Measurements from ENCODE around the gene SERPINA3. TPM values are rescaled to one million over a fixed set of nuclear protein-coding genes. Genes with fewer than 3 reads are reported as not detected.

Gene SERPINA3
- total RNA-seq, 1 donor from 2014 or later: not detected

DNA sequence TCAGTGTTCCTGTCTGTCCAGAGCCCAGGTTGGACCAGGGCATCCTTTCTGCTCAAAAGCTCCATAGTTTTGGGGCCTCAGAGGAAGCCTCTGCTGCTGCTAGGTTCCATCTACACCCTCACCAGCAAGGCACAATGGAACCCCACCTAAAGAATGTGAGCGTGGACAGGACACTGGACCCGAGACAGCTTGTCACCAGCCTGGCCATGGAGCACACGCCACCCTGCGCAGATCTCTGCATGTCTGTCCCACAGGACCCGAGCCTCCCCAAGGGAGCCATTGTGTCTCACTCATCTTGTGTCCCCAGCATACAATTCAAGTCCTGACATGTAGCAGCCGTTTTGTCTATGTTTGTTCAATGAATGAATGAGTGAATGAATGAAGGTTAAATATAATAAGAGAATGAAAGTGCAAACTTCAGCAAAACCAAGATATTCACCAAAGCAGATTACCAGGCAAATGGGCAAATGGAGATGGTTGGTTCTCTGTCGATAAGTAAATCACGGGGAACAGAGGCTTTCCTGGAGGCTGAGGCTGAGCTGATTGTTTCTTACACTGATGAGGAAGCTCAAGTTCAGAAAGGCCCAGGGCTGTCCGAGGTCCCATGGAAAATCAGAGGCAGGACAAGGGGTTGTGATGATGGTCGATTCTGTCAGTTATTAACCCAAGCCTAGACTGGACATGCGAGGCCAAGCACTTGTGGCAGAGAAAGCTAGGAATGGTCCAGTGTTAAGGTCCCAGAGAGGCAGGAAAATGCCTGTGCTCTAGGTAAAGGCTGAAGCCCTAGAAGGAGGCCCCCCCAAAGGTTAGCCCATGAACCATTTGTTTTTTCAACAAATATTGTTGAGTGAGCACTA lies 27.0 kb downstream of the SERPINA3 start:
- H3K27me3 ChIP-seq (ENCODE audit: control insufficient read depth in 3 of 3, insufficient read depth in 3 of 3, low read length in 3 of 3): no peaks in the 10 kb centered on the region
- no peaks in the 10 kb centered on the region for H3K36me3 ChIP-seq (ENCODE audit: control insufficient read depth in 3 of 3, insufficient read depth in 3 of 3, low read length in 3 of 3)
- H3K9ac ChIP-seq (ENCODE audit: low read depth in 1 of 3, low read length in 3 of 3): no peak overlapping the region
- H3K9me3 ChIP-seq (ENCODE audit: control insufficient read depth in 3 of 3, low read length in 3 of 3): no peaks in the 10 kb centered on the region
- no peaks in the 10 kb centered on the region for H3K4me1 ChIP-seq (ENCODE audit: control insufficient read depth in 3 of 3, insufficient read depth in 3 of 3, low read length in 3 of 3)
- no peak overlapping the region for H3K4me3 ChIP-seq (ENCODE audit: low read length in 3 of 3)
- no peak overlapping the region for H3K27ac ChIP-seq (ENCODE audit: low read depth, low read length)

DNA sequence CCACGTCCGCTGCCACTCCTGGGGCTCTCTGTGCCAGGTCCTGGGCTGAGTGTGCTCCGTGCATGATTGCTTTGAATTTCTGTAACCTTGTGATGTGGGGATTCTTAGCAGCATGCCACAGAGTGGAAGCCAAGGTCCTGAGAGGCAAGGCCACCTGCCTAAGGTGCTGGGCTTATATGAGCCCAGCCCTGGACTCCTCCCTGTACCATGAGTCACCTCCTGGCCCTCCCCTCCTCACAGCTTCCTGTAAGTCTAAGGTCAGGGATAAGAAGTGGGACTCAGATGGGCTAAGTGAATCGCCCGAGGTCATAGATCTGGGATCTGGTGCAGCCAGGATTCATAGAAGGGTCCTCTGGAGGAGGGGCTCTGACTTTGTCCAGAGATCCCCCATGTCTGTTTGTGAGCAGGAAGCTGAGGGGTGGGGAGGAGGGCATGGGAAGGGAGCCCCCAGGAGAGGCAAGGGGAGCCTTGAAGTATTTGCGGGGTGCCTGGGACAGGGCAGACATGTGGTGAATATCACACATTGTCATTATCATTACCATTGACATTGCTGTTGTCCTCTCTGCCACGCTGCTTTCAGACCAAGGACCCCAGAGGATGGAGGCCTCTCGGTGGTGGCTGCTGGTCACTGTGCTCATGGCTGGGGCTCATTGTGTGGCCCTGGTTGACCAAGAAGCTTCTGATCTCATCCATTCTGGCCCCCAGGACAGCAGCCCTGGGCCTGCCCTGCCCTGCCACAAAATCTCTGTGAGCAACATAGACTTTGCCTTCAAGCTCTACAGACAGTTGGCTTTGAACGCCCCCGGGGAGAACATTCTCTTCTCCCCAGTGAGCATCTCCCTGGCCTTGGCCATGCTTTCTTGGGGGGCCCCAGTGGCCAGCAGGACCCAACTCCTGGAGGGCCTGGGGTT lies 28.8 kb downstream of the SERPINA3 start:
- Histone ChIP-seq H3K4me1 (ENCODE audit: control insufficient read depth in 3 of 3, insufficient read depth in 3 of 3, low read length in 3 of 3) (no peaks in the 10 kb centered on the region), H3K36me3 (ENCODE audit: control insufficient read depth in 3 of 3, insufficient read depth in 3 of 3, low read length in 3 of 3) (no peaks in the 10 kb centered on the region), H3K27ac (ENCODE audit: low read depth, low read length) (no peak overlapping the region), H3K9me3 (ENCODE audit: control insufficient read depth in 3 of 3, low read length in 3 of 3) (no peaks in the 10 kb centered on the region), H3K27me3 (ENCODE audit: control insufficient read depth in 3 of 3, insufficient read depth in 3 of 3, low read length in 3 of 3) (peaks cover 0 to 3% (median 0%) of the 10 kb centered on the region in 3 donors), H3K9ac (ENCODE audit: low read depth in 1 of 3, low read length in 3 of 3) (no peak overlapping the region), H3K4me3 (ENCODE audit: low read length in 3 of 3) (no peak overlapping the region)

DNA sequence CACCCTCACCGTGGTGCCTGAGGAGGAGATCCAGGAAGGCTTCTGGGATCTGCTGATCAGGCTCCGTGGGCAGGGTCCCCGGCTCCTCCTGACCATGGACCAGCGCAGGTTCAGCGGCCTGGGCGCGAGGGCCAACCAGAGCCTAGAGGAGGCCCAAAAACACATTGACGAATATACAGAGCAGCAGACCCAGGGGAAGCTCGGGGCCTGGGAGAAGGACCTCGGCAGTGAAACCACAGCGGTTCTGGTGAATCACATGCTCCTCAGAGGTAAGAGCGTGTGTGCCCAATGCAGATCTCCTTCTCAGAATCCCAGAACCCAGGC lies 29.4 kb downstream of the SERPINA3 start:
- no peaks in the 10 kb centered on the region for H3K36me3 ChIP-seq (ENCODE audit: control insufficient read depth in 3 of 3, insufficient read depth in 3 of 3, low read length in 3 of 3)
- no peaks in the 10 kb centered on the region for H3K9me3 ChIP-seq (ENCODE audit: control insufficient read depth in 3 of 3, low read length in 3 of 3)
- H3K27me3 ChIP-seq (ENCODE audit: control insufficient read depth in 3 of 3, insufficient read depth in 3 of 3, low read length in 3 of 3): peaks cover 0 to 3% (median 0%) of the 10 kb centered on the region in 3 donors
- no peak overlapping the region for H3K27ac ChIP-seq (ENCODE audit: low read depth, low read length)
- H3K4me3 ChIP-seq (ENCODE audit: low read length in 3 of 3): no peak overlapping the region
- H3K4me1 ChIP-seq (ENCODE audit: control insufficient read depth in 3 of 3, insufficient read depth in 3 of 3, low read length in 3 of 3): no peaks in the 10 kb centered on the region
- no peak overlapping the region for H3K9ac ChIP-seq (ENCODE audit: low read depth in 1 of 3, low read length in 3 of 3)

DNA sequence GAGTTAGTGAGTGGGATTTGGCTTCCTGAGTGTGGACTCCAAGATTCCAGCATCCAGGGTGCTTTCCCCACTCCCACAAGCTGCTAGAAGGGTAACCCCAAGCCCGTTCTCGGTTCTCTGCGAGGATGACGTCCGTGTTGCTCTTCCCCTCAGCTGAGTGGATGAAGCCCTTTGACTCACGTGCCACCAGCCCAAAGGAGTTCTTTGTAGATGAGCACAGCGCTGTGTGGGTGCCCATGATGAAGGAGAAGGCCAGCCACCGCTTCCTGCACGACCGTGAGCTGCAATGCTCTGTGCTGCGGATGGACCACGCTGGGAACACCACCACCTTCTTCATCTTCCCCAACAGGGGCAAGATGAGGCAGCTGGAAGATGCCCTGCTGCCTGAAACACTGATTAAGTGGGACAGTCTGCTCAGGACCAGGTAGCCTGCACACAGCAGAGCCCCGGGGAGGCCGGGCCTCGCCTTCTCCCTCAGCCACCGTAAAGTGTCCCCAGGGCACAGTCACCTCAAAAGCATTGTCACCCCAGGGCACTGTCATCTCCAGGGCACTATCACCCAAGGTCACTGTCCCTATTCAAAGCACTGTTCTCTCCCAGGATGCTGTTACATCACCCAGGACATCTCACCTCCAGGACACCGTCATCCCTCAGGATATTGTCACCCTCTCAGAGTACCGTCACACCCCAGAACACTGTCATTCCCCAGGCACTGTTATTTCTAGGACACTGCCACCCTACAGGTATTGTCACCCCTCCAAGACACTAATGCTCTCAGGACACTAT lies 31.3 kb downstream of the SERPINA3 start:
- H3K27me3 ChIP-seq (ENCODE audit: control insufficient read depth in 3 of 3, insufficient read depth in 3 of 3, low read length in 3 of 3): peaks cover 0 to 3% (median 0%) of the 10 kb centered on the region in 3 donors
- no peak overlapping the region for H3K9ac ChIP-seq (ENCODE audit: low read depth in 1 of 3, low read length in 3 of 3)
- H3K4me1 ChIP-seq (ENCODE audit: control insufficient read depth in 3 of 3, insufficient read depth in 3 of 3, low read length in 3 of 3): no peaks in the 10 kb centered on the region
- no peak overlapping the region for H3K27ac ChIP-seq (ENCODE audit: low read depth, low read length)
- peaks cover 0 to 2% (median 0%) of the 10 kb centered on the region in 3 donors for H3K9me3 ChIP-seq (ENCODE audit: control insufficient read depth in 3 of 3, low read length in 3 of 3)
- no peak overlapping the region for H3K4me3 ChIP-seq (ENCODE audit: low read length in 3 of 3)
- H3K36me3 ChIP-seq (ENCODE audit: control insufficient read depth in 3 of 3, insufficient read depth in 3 of 3, low read length in 3 of 3): no peaks in the 10 kb centered on the region

DNA sequence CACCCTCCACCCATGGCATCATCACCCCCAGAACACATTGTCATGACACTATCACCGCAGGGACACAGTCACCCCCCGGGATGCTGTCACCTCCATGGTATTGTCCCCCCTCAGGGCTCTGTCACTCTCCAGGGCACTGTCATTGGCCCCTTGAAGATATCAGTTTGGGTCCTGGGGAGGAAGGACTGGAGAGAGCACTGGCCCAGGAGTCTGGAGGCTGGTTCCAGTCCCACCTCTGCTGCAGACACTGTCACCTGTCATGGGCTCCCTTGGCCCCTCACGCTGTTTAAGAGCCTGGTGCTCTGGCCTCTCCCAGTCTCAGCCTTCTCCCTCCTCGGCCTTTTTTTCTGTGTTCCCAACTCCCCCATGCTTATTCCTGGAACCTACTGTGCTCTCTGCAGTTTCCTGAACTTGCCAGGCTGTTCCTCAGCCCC lies 31.9 kb downstream of the SERPINA3 start:
- Histone ChIP-seq H3K4me3 (ENCODE audit: low read length in 3 of 3) (no peak overlapping the region), H3K27me3 (ENCODE audit: control insufficient read depth in 3 of 3, insufficient read depth in 3 of 3, low read length in 3 of 3) (peaks cover 0 to 3% (median 0%) of the 10 kb centered on the region in 3 donors), H3K4me1 (ENCODE audit: control insufficient read depth in 3 of 3, insufficient read depth in 3 of 3, low read length in 3 of 3) (no peaks in the 10 kb centered on the region), H3K9ac (ENCODE audit: low read depth in 1 of 3, low read length in 3 of 3) (no peak overlapping the region), H3K36me3 (ENCODE audit: control insufficient read depth in 3 of 3, insufficient read depth in 3 of 3, low read length in 3 of 3) (no peaks in the 10 kb centered on the region), H3K27ac (ENCODE audit: low read depth, low read length) (no peak overlapping the region), H3K9me3 (ENCODE audit: control insufficient read depth in 3 of 3, low read length in 3 of 3) (peaks cover 2 to 5% (median 3%) of the 10 kb centered on the region in 3 donors)

DNA sequence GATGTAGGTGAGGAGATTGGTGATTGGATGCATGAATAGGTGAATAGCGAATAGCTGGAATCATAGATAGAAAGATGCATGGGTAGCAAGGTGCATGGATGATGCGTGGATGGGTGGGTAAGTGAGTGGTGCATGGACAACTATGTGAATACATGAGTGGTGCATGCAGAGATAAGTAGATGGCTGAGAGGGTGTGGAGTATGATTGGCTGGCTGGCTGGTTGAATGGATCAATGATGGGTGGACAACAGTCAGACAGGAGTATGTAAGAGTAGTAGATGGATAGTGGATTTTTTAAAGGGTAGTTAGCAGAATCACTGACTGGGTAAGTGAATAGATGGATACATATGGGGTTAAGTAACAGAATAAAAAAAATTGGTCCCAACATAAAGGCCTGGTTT lies 33.9 kb downstream of the SERPINA3 start:
- H3K4me1 ChIP-seq (ENCODE audit: control insufficient read depth in 3 of 3, insufficient read depth in 3 of 3, low read length in 3 of 3): no peaks in the 10 kb centered on the region

DNA sequence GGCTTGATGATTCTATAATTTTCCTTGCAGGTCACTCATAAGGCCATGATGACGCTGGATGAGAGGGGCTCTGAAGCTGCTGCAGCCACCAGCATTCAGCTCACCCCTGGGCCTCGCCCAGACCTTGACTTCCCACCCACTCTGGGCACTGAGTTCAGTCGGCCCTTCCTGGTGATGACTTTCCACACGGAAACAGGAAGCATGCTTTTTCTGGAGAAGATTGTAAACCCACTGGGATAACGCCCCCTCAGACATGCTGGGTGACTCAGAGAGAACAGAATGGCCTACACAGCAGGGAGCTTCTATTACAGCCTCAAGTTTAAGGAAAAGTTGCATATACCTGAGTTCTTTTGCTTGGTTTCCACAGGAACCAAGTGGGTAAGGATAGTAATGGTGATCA lies 34.3 kb downstream of the SERPINA3 start:
- Histone ChIP-seq H3K4me3 (ENCODE audit: low read length in 3 of 3) (no peak overlapping the region), H3K27me3 (ENCODE audit: control insufficient read depth in 3 of 3, insufficient read depth in 3 of 3, low read length in 3 of 3) (peaks cover 0 to 9% (median 0%) of the 10 kb centered on the region in 3 donors), H3K9ac (ENCODE audit: low read depth in 1 of 3, low read length in 3 of 3) (no peak overlapping the region), H3K9me3 (ENCODE audit: control insufficient read depth in 3 of 3, low read length in 3 of 3) (peaks cover 2 to 5% (median 5%) of the 10 kb centered on the region in 3 donors), H3K36me3 (ENCODE audit: control insufficient read depth in 3 of 3, insufficient read depth in 3 of 3, low read length in 3 of 3) (no peaks in the 10 kb centered on the region), H3K27ac (ENCODE audit: low read depth, low read length) (no peak overlapping the region), H3K4me1 (ENCODE audit: control insufficient read depth in 3 of 3, insufficient read depth in 3 of 3, low read length in 3 of 3) (no peaks in the 10 kb centered on the region)

More for the DNA sequence above, 33.9 kb downstream of the SERPINA3 start:
- no peak overlapping the region for H3K9ac ChIP-seq (ENCODE audit: low read depth in 1 of 3, low read length in 3 of 3)
- H3K36me3 ChIP-seq (ENCODE audit: control insufficient read depth in 3 of 3, insufficient read depth in 3 of 3, low read length in 3 of 3): no peaks in the 10 kb centered on the region
- no peak overlapping the region for H3K27ac ChIP-seq (ENCODE audit: low read depth, low read length)
- H3K4me3 ChIP-seq (ENCODE audit: low read length in 3 of 3): no peak overlapping the region
- peaks cover 0 to 9% (median 0%) of the 10 kb centered on the region in 3 donors for H3K27me3 ChIP-seq (ENCODE audit: control insufficient read depth in 3 of 3, insufficient read depth in 3 of 3, low read length in 3 of 3)
- H3K9me3 ChIP-seq (ENCODE audit: control insufficient read depth in 3 of 3, low read length in 3 of 3): peaks cover 2 to 5% (median 5%) of the 10 kb centered on the region in 3 donors

DNA sequence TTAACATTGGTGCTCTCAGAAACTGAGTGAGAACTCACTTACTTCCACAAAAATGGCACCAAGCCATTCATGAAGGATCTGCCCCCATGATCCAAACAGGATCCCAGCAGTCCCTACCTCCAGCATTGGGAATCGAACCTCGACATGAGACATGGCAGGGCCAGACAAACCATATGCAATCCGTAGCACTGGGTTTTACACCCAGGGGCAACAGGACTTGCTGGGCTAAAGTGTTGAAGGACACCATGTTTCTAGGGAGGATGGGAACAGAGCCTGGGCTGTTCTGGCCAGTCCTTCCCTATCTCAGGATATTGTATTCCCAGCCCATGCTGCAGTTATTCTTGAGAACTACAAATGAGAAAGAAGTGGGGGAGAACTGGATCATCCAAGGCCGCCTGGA lies 36.6 kb downstream of the SERPINA3 start:
- Histone ChIP-seq H3K27ac (ENCODE audit: low read depth, low read length) (no peak overlapping the region), H3K27me3 (ENCODE audit: control insufficient read depth in 3 of 3, insufficient read depth in 3 of 3, low read length in 3 of 3) (peaks cover 0 to 9% (median 0%) of the 10 kb centered on the region in 3 donors), H3K9ac (ENCODE audit: low read depth in 1 of 3, low read length in 3 of 3) (no peak overlapping the region), H3K36me3 (ENCODE audit: control insufficient read depth in 3 of 3, insufficient read depth in 3 of 3, low read length in 3 of 3) (no peaks in the 10 kb centered on the region), H3K9me3 (ENCODE audit: control insufficient read depth in 3 of 3, low read length in 3 of 3) (peaks cover 2 to 5% (median 5%) of the 10 kb centered on the region in 3 donors), H3K4me1 (ENCODE audit: control insufficient read depth in 3 of 3, insufficient read depth in 3 of 3, low read length in 3 of 3) (no peaks in the 10 kb centered on the region), H3K4me3 (ENCODE audit: low read length in 3 of 3) (no peak overlapping the region)

DNA sequence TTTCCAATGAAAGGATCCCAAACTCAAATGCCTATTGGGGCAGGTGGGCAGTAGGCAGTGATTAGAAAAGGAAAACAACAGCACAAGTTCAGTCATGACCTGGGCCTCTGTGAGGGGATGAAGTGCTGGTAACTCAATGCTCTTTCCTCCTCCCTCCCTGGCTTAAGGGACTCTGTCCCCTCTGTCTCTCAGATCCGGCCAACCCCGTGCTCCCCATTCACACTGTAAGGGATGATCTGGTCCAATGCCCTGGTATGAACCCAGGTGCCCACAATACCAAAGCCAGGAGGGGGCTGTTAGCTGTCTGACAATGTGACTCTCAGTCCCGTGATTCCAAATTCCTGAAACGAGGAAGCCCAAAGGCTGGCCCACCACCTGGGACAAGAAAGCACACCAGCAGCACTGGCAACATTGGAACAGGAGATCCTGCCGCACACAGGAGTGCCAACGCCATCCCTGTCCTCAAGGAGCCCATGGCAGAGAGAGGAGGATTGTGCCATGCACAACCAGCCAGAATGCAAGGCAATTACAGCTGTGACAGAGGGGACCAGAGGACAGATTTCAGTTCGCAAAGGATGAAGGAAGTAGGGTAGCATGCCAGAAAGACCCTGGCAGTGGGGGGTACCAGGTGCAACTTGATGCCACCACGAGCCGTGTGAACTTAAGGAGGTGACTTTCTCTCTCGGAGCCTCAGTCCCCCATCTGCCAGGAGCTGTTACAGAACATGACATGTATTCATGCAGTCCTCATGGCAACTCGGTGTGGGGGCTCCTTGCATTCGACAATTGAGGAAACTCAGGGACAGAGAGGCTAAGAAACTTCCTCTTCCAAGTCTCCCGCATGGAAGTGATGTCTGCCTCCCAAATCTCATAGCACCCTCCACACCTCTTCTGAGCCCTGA lies 37.6 kb downstream of the SERPINA3 start:
- Histone ChIP-seq H3K4me1 (ENCODE audit: control insufficient read depth in 3 of 3, insufficient read depth in 3 of 3, low read length in 3 of 3) (no peaks in the 10 kb centered on the region), H3K27ac (ENCODE audit: low read depth, low read length) (no peak overlapping the region), H3K9ac (ENCODE audit: low read depth in 1 of 3, low read length in 3 of 3) (no peak overlapping the region), H3K9me3 (ENCODE audit: control insufficient read depth in 3 of 3, low read length in 3 of 3) (peaks cover 2 to 5% (median 5%) of the 10 kb centered on the region in 3 donors), H3K27me3 (ENCODE audit: control insufficient read depth in 3 of 3, insufficient read depth in 3 of 3, low read length in 3 of 3) (peaks cover 0 to 7% (median 0%) of the 10 kb centered on the region in 3 donors), H3K4me3 (ENCODE audit: low read length in 3 of 3) (no peak overlapping the region), H3K36me3 (ENCODE audit: control insufficient read depth in 3 of 3, insufficient read depth in 3 of 3, low read length in 3 of 3) (no peaks in the 10 kb centered on the region)

Measured in skeletal muscle tissue (tissue), 4 donors.